SK-N-SH (cell line): ENCODE measurements around the gene CHD9. TPM values are rescaled to one million over a fixed set of nuclear protein-coding genes. Genes with fewer than 3 reads are reported as not detected.

Experiments
- CTCF ChIA-PET: fragments of 300-600, 350-600 bp; formaldehyde crosslinking; extraction: SDS; loops from one replicate; lab custom pipeline; 2021; lab: Yijun Ruan, JAX
- POLR2A ChIA-PET: fragments of 350-600 bp; sonication (Branson Sonifier 250); formaldehyde crosslinking; extraction: SDS; loops from one replicate; lab custom pipeline; 2020; ENCODE audit warnings: antibody characterized with exemption, inconsistent platforms; lab: Yijun Ruan, JAX
- DNase-seq: peaks from one replicate; pipeline ENCODE4 v3.0.0; 2012
- H2AFZ ChIP-seq: fragments of 200-600 bp; sonication (generic); 2 replicates; pipeline ENCODE4 v1.8.1; 2016; ENCODE audit warnings: antibody characterized with exemption, mild to moderate bottlenecking, low read depth
- H3F3A ChIP-seq: fragments of 200-600 bp; sonication (generic); replicated peaks from 2 replicates; pipeline ENCODE3; 2016; ENCODE audit warnings: antibody characterized with exemption, mild to moderate bottlenecking; ENCODE audit not compliant: insufficient read depth
- H3K27ac ChIP-seq, 2 experiments: fragments of 200-500 bp in 1 of 2; fragments of 200-600 bp in 1 of 2; sonication (Bioruptor generic) in 1 of 2; sonication (generic), shearing (Covaris generic) in 1 of 2; 2 replicates each; pipeline versions ENCODE4 v1.5.1 to v1.6.1; 2014 to 2016; ENCODE audit warnings: low read depth in 2 of 2, inconsistent platforms in 1 of 2, low read length in 1 of 2, mild to moderate bottlenecking in 1 of 2, mixed read lengths in 1 of 2
- H3K27me3 ChIP-seq: fragments of 200-600 bp; sonication (generic), shearing (Covaris generic); 2 replicates; pipeline ENCODE4 v1.6.1; 2016; ENCODE audit warnings: mixed run types; ENCODE audit not compliant: insufficient read depth
- H3K36me3 ChIP-seq, 2 experiments: fragments of 200-500 bp in 1 of 2; fragments of 200-600 bp in 1 of 2; sonication (Bioruptor generic) in 1 of 2; sonication (generic) in 1 of 2; replicated peaks in 1 of 2; 2 replicates each; pipeline versions ENCODE3 to v1.5.1; 2014 to 2016; ENCODE audit warnings: low read length in 1 of 2, mild to moderate bottlenecking in 1 of 2; ENCODE audit not compliant: insufficient read depth in 2 of 2, control insufficient read depth in 1 of 2
- H3K4me1 ChIP-seq, 2 experiments: fragments of 200-500 bp in 1 of 2; fragments of 200-600 bp in 1 of 2; sonication (Bioruptor generic) in 1 of 2; sonication (generic), shearing (Covaris generic) in 1 of 2; 2 replicates each; pipeline versions ENCODE4 v1.5.1 to v1.6.1; 2014 to 2016; ENCODE audit warnings: low read depth in 1 of 2, low read length in 1 of 2, mixed run types in 1 of 2; ENCODE audit not compliant: insufficient read depth in 2 of 2, control insufficient read depth in 1 of 2
- H3K4me2 ChIP-seq: fragments of 200-600 bp; sonication (generic), shearing (Covaris generic); 2 replicates; pipeline ENCODE4 v1.6.1; 2017; ENCODE audit warnings: mixed run types
- H3K4me3 ChIP-seq, 2 experiments: fragments of 200-500 bp in 1 of 2; fragments of 200-600 bp in 1 of 2; sonication (Bioruptor generic) in 1 of 2; sonication (generic), shearing (Covaris generic) in 1 of 2; 2 replicates each; pipeline versions ENCODE4 v1.5.1 to v1.8.1; 2014 to 2016; ENCODE audit warnings: low read depth in 2 of 2, inconsistent platforms in 1 of 2, low read length in 1 of 2, mild to moderate bottlenecking in 1 of 2, mixed read lengths in 1 of 2, moderate library complexity in 1 of 2
- H3K79me2 ChIP-seq: fragments of 200-600 bp; sonication (generic); 2 replicates; pipeline ENCODE4 v1.8.1; 2017; ENCODE audit warnings: mild to moderate bottlenecking; ENCODE audit not compliant: insufficient read depth
- H3K9ac ChIP-seq: fragments of 200-600 bp; sonication (generic); 2 replicates; pipeline ENCODE4 v1.6.1; 2017; ENCODE audit warnings: mixed run types
- H3K9me2 ChIP-seq: fragments of 200-600 bp; sonication (generic); 2 replicates; pipeline ENCODE4 v1.6.1; 2017; ENCODE audit warnings: mixed run types
- H3K9me3 ChIP-seq: fragments of 200-600 bp; sonication (generic); 2 replicates; pipeline ENCODE4 v1.6.1; 2017; ENCODE audit warnings: mixed run types, mild to moderate bottlenecking, moderate library complexity
- H4K20me1 ChIP-seq: fragments of 200-600 bp; sonication (generic); 2 replicates; pipeline ENCODE4 v1.6.1; 2017; ENCODE audit warnings: mild to moderate bottlenecking, mixed run types; ENCODE audit not compliant: insufficient read depth
- EP300 ChIP-seq, 2 experiments: IDR thresholded peaks; 2 replicates each; pipeline versions ENCODE4 v1.4.0 to v1.6.1; 2012; ENCODE audit warnings: borderline replicate concordance in 1 of 2, low read depth in 1 of 2, low read length in 1 of 2
- JUND ChIP-seq: IDR thresholded peaks from 2 replicates; pipeline ENCODE4 v1.4.0; 2012
- NFIC ChIP-seq: IDR thresholded peaks from 2 replicates; pipeline ENCODE4 v1.4.0; 2012; ENCODE audit warnings: borderline replicate concordance
- RCOR1 ChIP-seq: fragments of 150-350 bp; IDR thresholded peaks from 2 replicates; pipeline ENCODE4 v1.6.1; 2017; ENCODE audit warnings: antibody characterized with exemption, low read length
- REST ChIP-seq: IDR thresholded peaks from 2 replicates; pipeline ENCODE4 v1.6.1; 2012; ENCODE audit warnings: mild to moderate bottlenecking, low read depth, low read length, moderate library complexity
- RFX5 ChIP-seq: IDR thresholded peaks from 2 replicates; pipeline ENCODE4 v1.6.1; 2012; ENCODE audit warnings: mild to moderate bottlenecking, improper control_type of control experiment, low read length
- USF1 ChIP-seq: IDR thresholded peaks from 2 replicates; pipeline ENCODE4 v1.4.0; 2012; ENCODE audit warnings: low read depth, borderline replicate concordance
- YY1 ChIP-seq: IDR thresholded peaks from 2 replicates; pipeline ENCODE4 v1.4.0; 2012; ENCODE audit warnings: low read depth, mild to moderate bottlenecking
- WGBS: methylation state at CpG from one replicate; pipeline ENCODE4 v1.1.6; 2017; ENCODE audit warnings: low lambda C conversion rate; 5-methylcytosine and 5-hydroxymethylcytosine counted together
- polyA plus RNA-seq, 3 experiments: library from polyadenylated mRNA; depleted of rRNA; stranded (reverse); fragments of >200 nt; gene quantifications; 2 replicates each; pipeline ENCODE4 v1.2.3, GENCODE V29; 2012
- TF ChIP-seq, protein P1 (sequence below): fragments of 200-600 bp; sonication (generic); IDR thresholded peaks from 2 replicates; pipeline ENCODE4 v1.6.1; 2017; ENCODE audit warnings: antibody characterized with exemption, mild to moderate bottlenecking, moderate library complexity

The CHD9 gene
- polyA plus RNA-seq, 1 of the 3 experiments (the other 2 are of a cell fraction): 6.2 TPM

- no peak for TF ChIP-seq RFX5
- TF ChIP-seq YY1: no peak
- no peak for TF ChIP-seq EP300 (IDR thresholded peaks at IDR 0.05; ENCODE audit: borderline replicate concordance in 1 of 2, low read depth in 1 of 2, low read length in 1 of 2)
- no peak for TF ChIP-seq NFIC
- no peak for TF ChIP-seq USF1
- TF ChIP-seq REST: no peak
- TF ChIP-seq, protein P1, sequence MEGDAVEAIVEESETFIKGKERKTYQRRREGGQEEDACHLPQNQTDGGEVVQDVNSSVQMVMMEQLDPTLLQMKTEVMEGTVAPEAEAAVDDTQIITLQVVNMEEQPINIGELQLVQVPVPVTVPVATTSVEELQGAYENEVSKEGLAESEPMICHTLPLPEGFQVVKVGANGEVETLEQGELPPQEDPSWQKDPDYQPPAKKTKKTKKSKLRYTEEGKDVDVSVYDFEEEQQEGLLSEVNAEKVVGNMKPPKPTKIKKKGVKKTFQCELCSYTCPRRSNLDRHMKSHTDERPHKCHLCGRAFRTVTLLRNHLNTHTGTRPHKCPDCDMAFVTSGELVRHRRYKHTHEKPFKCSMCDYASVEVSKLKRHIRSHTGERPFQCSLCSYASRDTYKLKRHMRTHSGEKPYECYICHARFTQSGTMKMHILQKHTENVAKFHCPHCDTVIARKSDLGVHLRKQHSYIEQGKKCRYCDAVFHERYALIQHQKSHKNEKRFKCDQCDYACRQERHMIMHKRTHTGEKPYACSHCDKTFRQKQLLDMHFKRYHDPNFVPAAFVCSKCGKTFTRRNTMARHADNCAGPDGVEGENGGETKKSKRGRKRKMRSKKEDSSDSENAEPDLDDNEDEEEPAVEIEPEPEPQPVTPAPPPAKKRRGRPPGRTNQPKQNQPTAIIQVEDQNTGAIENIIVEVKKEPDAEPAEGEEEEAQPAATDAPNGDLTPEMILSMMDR: no peak
Measured at GRCh38 chr16:53041320-53042051, 13.3 kb upstream of the CHD9 start (continued).

- CTCF ChIA-PET: interaction anchor here (2.3 kb wide), 1 partner anchor 20 kb away, joined by 10 read pairs; no protein-coding TSS in a partner anchor
- H3K9me2 ChIP-seq: no peaks in the 10 kb centered on the region
- POLR2A ChIA-PET: interaction anchor here (0.7 kb wide), 1 partner anchor 1438 kb away, joined by 7 read pairs; no protein-coding TSS in a partner anchor
- no peak for DNase-seq
- H3K9ac ChIP-seq: no peak overlapping the region
- no peak overlapping the region for H3K4me3 ChIP-seq
- peaks cover 0 to 9% of the 10 kb centered on the region in 2 experiments; a peak in 2 of 4 replicates for H3K4me1 ChIP-seq
- WGBS: 81% methylated on average over 5 of the region's 5 CpGs
- no peak for TF ChIP-seq RCOR1
- TF ChIP-seq JUND: no peak
- no peak overlapping the region for H3K27ac ChIP-seq
- no peaks in the 10 kb centered on the region for H3F3A ChIP-seq
- H3K9me3 ChIP-seq: no peaks in the 10 kb centered on the region
- H3K79me2 ChIP-seq: no peaks in the 10 kb centered on the region
- H4K20me1 ChIP-seq: no peaks in the 10 kb centered on the region
- no peaks in the 10 kb centered on the region for H3K27me3 ChIP-seq
- H2AFZ ChIP-seq: no peak overlapping the region
- no peak overlapping the region for H3K4me2 ChIP-seq
- H3K36me3 ChIP-seq: peaks cover 0 to 6% of the 10 kb centered on the region in 2 experiments
Measured at GRCh38 chr16:53042235-53042701, 12.5 kb upstream of the CHD9 start.
